Dedifferentiated amniotic fluid mesenchymal stem cell (primary cell): Measurements from ENCODE around the gene SDCBP2.

ENCODE experiments used
- DNase-seq: peaks from one replicate; pipeline ENCODE4 v3.0.0-alpha.2; 2016; ENCODE audit errors: extremely low spot score

Gene SDCBP2

GRCh38 chr20:1296117-1296610 lies 32.8 kb downstream of the SDCBP2 start:
- DNase-seq, result no peak

- no peak for DNase-seq
These were observed 33.5 kb downstream of the SDCBP2 start for GRCh38 chr20:1295276-1295930.

GRCh38 chr20:1294497-1294896 lies 34.4 kb downstream of the SDCBP2 start:
- DNase-seq, result no peak

GRCh38 chr20:1293641-1294379 lies 35.1 kb downstream of the SDCBP2 start:
- no peak for DNase-seq

GRCh38 chr20:1292620-1293019 lies 36.3 kb downstream of the SDCBP2 start:
- no peak for DNase-seq

- DNase-seq, result no peak
These were observed 37.7 kb downstream of the SDCBP2 start for GRCh38 chr20:1291191-1291741.

GRCh38 chr20:1287787-1288569 lies 41.0 kb downstream of the SDCBP2 start:
- no peak for DNase-seq

GRCh38 chr20:1287306-1287705 lies 41.6 kb downstream of the SDCBP2 start:
- DNase-seq, result no peak

- DNase-seq, result no peak
These were observed 42.5 kb downstream of the SDCBP2 start for GRCh38 chr20:1286267-1287024.

- no peak for DNase-seq
These were observed 45.1 kb downstream of the SDCBP2 start for GRCh38 chr20:1283522-1284510.

GRCh38 chr20:1282966-1283365 lies 46.0 kb downstream of the SDCBP2 start:
- DNase-seq, result no peak

- DNase-seq, result no peak
These were observed 47.5 kb downstream of the SDCBP2 start for GRCh38 chr20:1281279-1282057.

- DNase-seq, result no peak
These were observed 48.5 kb downstream of the SDCBP2 start for GRCh38 chr20:1280195-1281102.

GRCh38 chr20:1278993-1279392 lies 49.9 kb downstream of the SDCBP2 start:
- no peak for DNase-seq

GRCh38 chr20:1277529-1278322 lies 51.2 kb downstream of the SDCBP2 start:
- no peak for DNase-seq

- DNase-seq, result no peak
These were observed 53.0 kb downstream of the SDCBP2 start for GRCh38 chr20:1275919-1276318.

GRCh38 chr20:1274485-1275311 lies 54.2 kb downstream of the SDCBP2 start:
- no peak for DNase-seq
